K562 (cell line): ENCODE results near the gene SPOUT1. TPM values are rescaled to one million over a fixed set of nuclear protein-coding genes. Genes with fewer than 3 reads are reported as not detected.

Source experiments
- ATAC-seq: fragments of 200-7000 bp; cut with Tn5 transposase; 3 replicates; pipeline ENCODE4 v1.9.1; 2020; ENCODE audit warnings: moderate library complexity
- BruUV-seq: library from RNA; stranded (reverse); fragments of 400-500 nt; replicated peaks from 2 replicates; lab custom pipeline; 2021; lab: Mats Ljungman, UMichigan
- CTCF ChIA-PET: fragments of 300-600 bp; formaldehyde crosslinking; extraction: SDS; loops from one replicate; lab custom pipeline; 2021; ENCODE audit warnings: low intra/inter-chr PET ratio; lab: Yijun Ruan, JAX
- POLR2A ChIA-PET: fragments of 300-600, 350-650 bp; sonication (Branson Sonifier 250); formaldehyde crosslinking; extraction: SDS; loops from one replicate; lab custom pipeline; 2021; ENCODE audit warnings: antibody characterized with exemption, inconsistent platforms; lab: Yijun Ruan, JAX
- DNase-seq, 4 experiments: peaks; one replicate each; pipeline versions ENCODE4 v3.0.0 to v3.0.0-alpha.2; 2011 to 2018; ENCODE audit warnings: low spot score in 3 of 4, mixed read lengths in 3 of 4; ENCODE audit errors: extremely low read depth in 1 of 4
- FAIRE-seq: peaks from 2 replicates; lab custom pipeline; 2011; peaks lifted over from hg19 to GRCh38; lab: Jason Lieb, UNC
- H2AFZ ChIP-seq: 2 replicates; pipeline ENCODE4 v1.6.0; 2011; ENCODE audit warnings: low read depth, low read length, control low read depth, inconsistent platforms
- H3K27ac ChIP-seq: fragments of 200-600 bp; 3 replicates; pipeline ENCODE4 v1.8.0; 2011; ENCODE audit warnings: low read depth, mild to moderate bottlenecking, control low read depth, inconsistent platforms, low read length, moderate library complexity, mixed read lengths; ENCODE audit errors: extremely low read depth
- H3K27me3 ChIP-seq, 2 experiments: fragments of 300-600 bp in 1 of 2; 2 replicates in 1 of 2; 3 replicates in 1 of 2; pipeline versions ENCODE4 v1.6.0 to v1.8.0; 2011; ENCODE audit warnings: inconsistent platforms in 2 of 2, low read length in 2 of 2, mild to moderate bottlenecking in 1 of 2, mixed read lengths in 1 of 2, moderate library complexity in 1 of 2; ENCODE audit not compliant: control insufficient read depth in 2 of 2, insufficient read depth in 2 of 2
- H3K36me3 ChIP-seq: fragments of 300-600 bp; 3 replicates; pipeline ENCODE4 v1.8.0; 2011; ENCODE audit warnings: mild to moderate bottlenecking, low read length, inconsistent platforms; ENCODE audit not compliant: control insufficient read depth, insufficient read depth
- H3K4me1 ChIP-seq, 2 experiments: fragments of 200-600 bp in 1 of 2; replicated peaks in 1 of 2; 2 replicates in 1 of 2; 3 replicates in 1 of 2; pipeline versions ENCODE4 v1.5.1 to v1.8.0; 2011; ENCODE audit warnings: inconsistent platforms in 2 of 2, low read length in 2 of 2, mild to moderate bottlenecking in 1 of 2, mixed read lengths in 1 of 2, moderate library complexity in 1 of 2; ENCODE audit not compliant: control insufficient read depth in 2 of 2, insufficient read depth in 2 of 2
- H3K4me2 ChIP-seq: 2 replicates; pipeline ENCODE4 v1.6.1; 2011; ENCODE audit warnings: low read length, control low read depth, inconsistent platforms, mixed read lengths; ENCODE audit not compliant: insufficient read depth
- H3K4me3 ChIP-seq: fragments of 200-600 bp; sonication (generic), shearing (Covaris generic); 2 replicates; pipeline ENCODE4 v1.5.1; 2016; ENCODE audit warnings: control low read depth, inconsistent platforms
- H3K79me2 ChIP-seq: fragments of 200-600 bp; 3 replicates; pipeline ENCODE4 v1.8.0; 2011; ENCODE audit warnings: low read length, inconsistent platforms; ENCODE audit not compliant: control insufficient read depth, insufficient read depth
- H3K9ac ChIP-seq, 2 experiments: 2 replicates each; pipeline versions ENCODE4 v1.6.0 to v1.6.1; 2011; ENCODE audit warnings: low read depth in 2 of 2, low read length in 2 of 2, control low read depth in 1 of 2, inconsistent platforms in 1 of 2, mild to moderate bottlenecking in 1 of 2, mixed read lengths in 1 of 2; ENCODE audit not compliant: insufficient read depth in 1 of 2
- H3K9me1 ChIP-seq: one replicate; pipeline ENCODE4 v1.6.0; 2011; ENCODE audit warnings: inconsistent platforms, mild to moderate bottlenecking, low read length, moderate library complexity; ENCODE audit not compliant: control insufficient read depth, insufficient read depth
- H3K9me3 ChIP-seq: replicated peaks from 2 replicates; pipeline ENCODE4 v1.5.1; 2011; ENCODE audit warnings: low read depth, low read length, inconsistent platforms; ENCODE audit not compliant: control insufficient read depth, insufficient read depth
- H4K20me1 ChIP-seq: replicated peaks from 2 replicates; pipeline ENCODE4 v1.6.1; 2011; ENCODE audit warnings: low read length, inconsistent platforms, mixed read lengths; ENCODE audit not compliant: control insufficient read depth, insufficient read depth
- BCL6 ChIP-seq: fragments of 250-450 bp; sonication (Bioruptor Pico); IDR thresholded peaks from 2 replicates; pipeline ENCODE4 v1.4.0; 2020
- GATA2 ChIP-seq: sonication (generic); formaldehyde crosslinking; IDR thresholded peaks from 2 replicates; pipeline ENCODE4 v1.4.0; 2020; ENCODE audit warnings: mild to moderate bottlenecking, missing genetic modification reagents
- KDM4B ChIP-seq, 2 experiments: fragments of 450-650 bp in 1 of 2; sonication (generic) in 1 of 2; IDR thresholded peaks; 2 replicates each; pipeline ENCODE4 v1.6.1; 2016 to 2017; ENCODE audit warnings: borderline replicate concordance in 2 of 2, antibody characterized with exemption in 1 of 2, low read depth in 1 of 2, mild to moderate bottlenecking in 1 of 2
- OTX1 ChIP-seq: fragments of 450-650 bp; formaldehyde crosslinking; IDR thresholded peaks from 2 replicates; pipeline ENCODE4 v1.4.0; 2022; ENCODE audit warnings: mild to moderate bottlenecking
- POLR2AphosphoS5 ChIP-seq: IDR thresholded peaks from 2 replicates; pipeline ENCODE4 v1.6.1; 2011; ENCODE audit warnings: mild to moderate bottlenecking, low read depth, low read length, moderate library complexity; ENCODE audit not compliant: control insufficient read depth, insufficient read depth
- ZNF253 ChIP-seq: fragments of 250-450 bp; sonication (Bioruptor Pico); conservative IDR thresholded peaks from 2 replicates; pipeline ENCODE4 v1.6.1; 2021; ENCODE audit warnings: mild to moderate bottlenecking
- WGBS: fragments of 100-300 bp; shearing (Covaris generic); methylation state at CpG from one replicate; pipeline ENCODE4 v1.1.6; 2016; ENCODE audit warnings: low coverage, mixed read lengths; ENCODE audit not compliant: insufficient coverage; ENCODE audit errors: missing lambda C conversion rate; 5-methylcytosine and 5-hydroxymethylcytosine counted together
- in situ Hi-C: fragments of 300-500 bp; cut with MboI; formaldehyde crosslinking; loops from 4 replicates; pipeline ENCODE4 v1.15.0; 2018; ENCODE audit warnings: inconsistent platforms, mixed read lengths
- intact Hi-C: fragments of 100-400 bp; cut with micrococcal nuclease; formaldehyde crosslinking; loops from 2 replicates; pipeline ENCODE4 v1.14.2; 2022
- polyA plus RNA-seq, 8 experiments: library from polyadenylated mRNA; depleted of rRNA in 4 of 8; stranded (reverse) in 5 of 8; unstranded in 3 of 8; fragments of >200 nt; fragmentation: Nextera tagmentation in 2 of 8; fragmentation: Illumina TruSeq in 1 of 8; extraction: Ambion mirVana in 2 of 8; extraction: Trizol in 1 of 8; gene quantifications; 2 replicates each; pipeline versions ENCODE4 v1.2.1 to v1.2.3, GENCODE V29; 2011 to 2014; ENCODE audit warnings: inconsistent platforms in 1 of 8, missing spikeins in 1 of 8
- total RNA-seq, 7 experiments: library from RNA; depleted of rRNA in 6 of 7; stranded (reverse); fragments of >200 nt in 6 of 7; fragmentation: Illumina TruSeq in 2 of 7; extraction: Trizol in 2 of 7; gene quantifications; 2 replicates each; pipeline versions ENCODE4 v1.2.1 to v1.2.3, GENCODE V29; 2011 to 2021; ENCODE audit warnings: low replicate concordance in 1 of 7
- TF ChIP-seq, protein P1 (sequence below), 3 experiments: fragments of 200-800 bp in 1 of 3; sonication (Bioruptor generic) in 1 of 3; sonication (generic) in 1 of 3; formaldehyde crosslinking in 1 of 3; IDR thresholded peaks; 2 replicates each; pipeline versions ENCODE4 v1.6.1 to v1.8.0; 2016 to 2022; ENCODE audit warnings: mild to moderate bottlenecking in 2 of 3, missing compliant biosample characterization in 2 of 3, missing genetic modification characterization in 2 of 3, missing genetic modification reagents in 1 of 3
- TF ChIP-seq, protein P2 (sequence below), 3 experiments: fragments of 200-800 bp in 1 of 3; fragments of 250-450 bp in 1 of 3; fragments of 450-650 bp in 1 of 3; sonication (Bioruptor Pico) in 1 of 3; sonication (Bioruptor generic) in 1 of 3; formaldehyde crosslinking in 1 of 3; IDR thresholded peaks; 2 replicates each; pipeline versions ENCODE4 v1.6.1 to v1.8.0; 2016 to 2022; ENCODE audit warnings: mild to moderate bottlenecking in 2 of 3, missing genetic modification characterization in 2 of 3, missing compliant biosample characterization in 1 of 3, moderate library complexity in 1 of 3

SPOUT1 gene
- total and polyA plus RNA-seq, 9 of the 15 experiments (the other 6 are each of a cell fraction or from before 2014, with no cell fraction given), result 10.6 to 121 (median 37.4) TPM

DNA sequence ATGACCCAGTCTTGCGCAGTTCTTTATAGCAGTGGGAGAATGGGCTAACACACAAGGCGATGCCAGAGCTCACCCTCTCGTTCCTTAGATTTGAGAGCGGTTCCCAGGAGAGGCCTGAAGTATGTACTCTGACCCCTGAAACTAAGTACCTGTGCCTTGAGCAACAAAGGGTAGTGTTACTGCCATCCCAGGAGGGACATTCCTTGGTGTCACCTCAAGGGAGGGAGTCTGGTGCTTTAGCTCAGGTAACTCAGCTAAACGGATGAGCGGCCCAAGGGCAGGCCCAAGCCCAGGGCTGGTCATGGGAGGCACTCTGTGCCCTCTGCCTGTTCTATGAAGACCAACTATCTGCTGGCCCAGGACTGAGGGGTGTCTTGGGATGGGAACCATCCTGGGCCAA lies 31.9 kb upstream of the SPOUT1 start:
- 79% methylated on average over 6 of the region's 6 CpGs for WGBS
- Histone ChIP-seq H3K27ac (no peak overlapping the region), H3K4me2 (no peak overlapping the region), H3K9me1 (no peaks in the 10 kb centered on the region), H3K9me3 (no peaks in the 10 kb centered on the region), H3K4me1 (peaks cover 10 to 11% of the 10 kb centered on the region in 2 experiments; a peak in 4 of 5 replicates), H3K79me2 (no peaks in the 10 kb centered on the region), H2AFZ (no peak overlapping the region), H4K20me1 (no peaks in the 10 kb centered on the region), H3K27me3 (no peaks in the 10 kb centered on the region), H3K9ac (no peak overlapping the region), H3K36me3 (no peaks in the 10 kb centered on the region), H3K4me3 (no peak overlapping the region)
- TF ChIP-seq KDM4B (IDR thresholded peaks at IDR 0.05; ENCODE audit: borderline replicate concordance in 2 of 2, low read depth in 1 of 2) (no peak), BCL6 (no peak), OTX1 (CRISPR knock-in tag) (no peak), ZNF253 (CRISPR knock-in tag) (no peak), POLR2AphosphoS5 (no peak), GATA2 (no peak)
- TF ChIP-seq, protein P1, sequence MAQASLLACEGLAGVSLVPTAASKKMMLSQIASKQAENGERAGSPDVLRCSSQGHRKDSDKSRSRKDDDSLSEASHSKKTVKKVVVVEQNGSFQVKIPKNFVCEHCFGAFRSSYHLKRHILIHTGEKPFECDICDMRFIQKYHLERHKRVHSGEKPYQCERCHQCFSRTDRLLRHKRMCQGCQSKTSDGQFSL (CRISPR knock-in tag; IDR thresholded peaks at IDR 0.05), result no peak
- TF ChIP-seq, protein P1 (tag; IDR thresholded peaks at IDR 0.05), result no peak
- TF ChIP-seq, protein P2, sequence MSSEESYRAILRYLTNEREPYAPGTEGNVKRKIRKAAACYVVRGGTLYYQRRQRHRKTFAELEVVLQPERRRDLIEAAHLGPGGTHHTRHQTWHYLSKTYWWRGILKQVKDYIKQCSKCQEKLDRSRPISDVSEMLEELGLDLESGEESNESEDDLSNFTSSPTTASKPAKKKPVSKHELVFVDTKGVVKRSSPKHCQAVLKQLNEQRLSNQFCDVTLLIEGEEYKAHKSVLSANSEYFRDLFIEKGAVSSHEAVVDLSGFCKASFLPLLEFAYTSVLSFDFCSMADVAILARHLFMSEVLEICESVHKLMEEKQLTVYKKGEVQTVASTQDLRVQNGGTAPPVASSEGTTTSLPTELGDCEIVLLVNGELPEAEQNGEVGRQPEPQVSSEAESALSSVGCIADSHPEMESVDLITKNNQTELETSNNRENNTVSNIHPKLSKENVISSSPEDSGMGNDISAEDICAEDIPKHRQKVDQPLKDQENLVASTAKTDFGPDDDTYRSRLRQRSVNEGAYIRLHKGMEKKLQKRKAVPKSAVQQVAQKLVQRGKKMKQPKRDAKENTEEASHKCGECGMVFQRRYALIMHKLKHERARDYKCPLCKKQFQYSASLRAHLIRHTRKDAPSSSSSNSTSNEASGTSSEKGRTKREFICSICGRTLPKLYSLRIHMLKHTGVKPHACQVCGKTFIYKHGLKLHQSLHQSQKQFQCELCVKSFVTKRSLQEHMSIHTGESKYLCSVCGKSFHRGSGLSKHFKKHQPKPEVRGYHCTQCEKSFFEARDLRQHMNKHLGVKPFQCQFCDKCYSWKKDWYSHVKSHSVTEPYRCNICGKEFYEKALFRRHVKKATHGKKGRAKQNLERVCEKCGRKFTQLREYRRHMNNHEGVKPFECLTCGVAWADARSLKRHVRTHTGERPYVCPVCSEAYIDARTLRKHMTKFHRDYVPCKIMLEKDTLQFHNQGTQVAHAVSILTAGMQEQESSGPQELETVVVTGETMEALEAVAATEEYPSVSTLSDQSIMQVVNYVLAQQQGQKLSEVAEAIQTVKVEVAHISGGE (CRISPR knock-in tag; IDR thresholded peaks at IDR 0.05), result no peak
- no TSS peak for BruUV-seq
- POLR2A ChIA-PET, result interaction anchor here (0.6 to 0.7 kb wide), 2 partner anchors 15 to 36 kb away, joined by 3 read pairs; no protein-coding TSS in a partner anchor
- ATAC-seq (no peak), DNase-seq (no peak), FAIRE-seq (no peak)
- CTCF ChIA-PET, result no interaction called here
- intact Hi-C loops (loop anchor here (5.0 kb wide), 1 partner anchor 44 kb away; the partner anchor contains the start of gene ENDOG), in situ Hi-C loops (loop anchor here (5.0 kb wide), 1 partner anchor 66 kb away; no protein-coding TSS in a partner anchor)
